Measurements from ENCODE around the gene THBS2. TPM values are rescaled to one million over a fixed set of nuclear protein-coding genes. Genes with fewer than 3 reads are reported as not detected.

Gene THBS2
- total and polyA plus RNA-seq, 2 of the 8 experiments (the other 6 are each of a cell fraction or from before 2014, with no cell fraction given), result 11.0 to 22.5 TPM

- Histone ChIP-seq H3K36me3 (ENCODE audit: control insufficient read depth in 2 of 4, insufficient read depth in 4 of 4, low read length in 3 of 4) (no peaks in the 10 kb centered on the region), H4K91ac (replicated peaks; ENCODE audit: insufficient read length, low read length) (no peak overlapping the region), H2BK12ac (ENCODE audit: low read depth, low read length) (no peak overlapping the region), H4K20me1 (replicated peaks in 1 of 2; ENCODE audit: control insufficient read depth in 1 of 2, insufficient read depth in 2 of 2, low read length in 2 of 2) (no peaks in the 10 kb centered on the region), H3K14ac (ENCODE audit: insufficient read length) (no peak overlapping the region), H4K8ac (ENCODE audit: extremely low read depth, insufficient read depth, low read length) (no peak overlapping the region), H3K4me3 (ENCODE audit: extremely low read depth in 1 of 4, insufficient read depth in 2 of 4, low read depth in 3 of 4, low read length in 4 of 4) (no peak overlapping the region), H3K23me2 (ENCODE audit: low read depth, low read length) (no peaks in the 10 kb centered on the region; the same call in 1 of the 2 replicates), H2BK120ac (replicated peaks; ENCODE audit: low read depth, low read length) (no peak overlapping the region), H2AFZ (ENCODE audit: low read length) (no peak overlapping the region), H3K4ac (replicated peaks; ENCODE audit: insufficient read length, low read depth, low read length) (no peak overlapping the region), H3K18ac (ENCODE audit: extremely low read depth, low read length) (no peak overlapping the region), H3K27me3 (replicated peaks in 1 of 4; ENCODE audit: control insufficient read depth in 3 of 4, extremely low read depth in 1 of 4, insufficient read depth in 3 of 4, low read length in 3 of 4) (no peaks in the 10 kb centered on the region), H3K4me1 (replicated peaks in 1 of 4; ENCODE audit: control insufficient read depth in 3 of 4, insufficient read depth in 4 of 4, low read length in 3 of 4) (no peaks in the 10 kb centered on the region), H3K27ac (ENCODE audit: low read depth, low read length) (no peak overlapping the region), H2BK20ac (ENCODE audit: low read length) (no peak overlapping the region), H3K56ac (replicated peaks; ENCODE audit: insufficient read length, low read depth, low read length) (no peak overlapping the region), H3K79me1 (ENCODE audit: low read depth, low read length) (no peaks in the 10 kb centered on the region), H3K79me2 (ENCODE audit: control insufficient read depth in 1 of 2, insufficient read depth in 2 of 2, low read length in 2 of 2) (no peaks in the 10 kb centered on the region), H2BK5ac (ENCODE audit: low read depth, low read length) (no peak overlapping the region), H3K9me3 (ENCODE audit: insufficient read depth in 2 of 2, low read depth in 1 of 2, low read length in 1 of 2) (peaks cover 0 to 5% of the 10 kb centered on the region in 2 experiments; a peak in 2 of 4 replicates), H3K23ac (ENCODE audit: insufficient read length) (no peak overlapping the region), H3K4me2 (ENCODE audit: insufficient read depth in 1 of 2, low read depth in 2 of 2, low read length in 2 of 2) (no peak overlapping the region), H3K9ac (replicated peaks in 1 of 4; ENCODE audit: extremely low read depth in 1 of 4, low read depth in 3 of 4, low read length in 3 of 4) (no peak overlapping the region), H2BK15ac (ENCODE audit: low read length) (no peak overlapping the region), H4K5ac (ENCODE audit: insufficient read length, low read depth, low read length) (no peak overlapping the region), H2AK5ac (ENCODE audit: low read depth, low read length) (no peak overlapping the region)
- FAIRE-seq (no peak), DNase-seq (ENCODE audit: low read depth in 1 of 2, low spot score in 2 of 2) (no peak)
- ChIA-PET POLR2A (ENCODE audit: partially characterized antibody) (no interaction called here), CTCF (ENCODE audit: partially characterized antibody) (no interaction called here)
- TF ChIP-seq, protein P1, sequence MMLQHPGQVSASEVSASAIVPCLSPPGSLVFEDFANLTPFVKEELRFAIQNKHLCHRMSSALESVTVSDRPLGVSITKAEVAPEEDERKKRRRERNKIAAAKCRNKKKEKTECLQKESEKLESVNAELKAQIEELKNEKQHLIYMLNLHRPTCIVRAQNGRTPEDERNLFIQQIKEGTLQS (IDR thresholded peaks at IDR 0.05; ENCODE audit: insufficient read depth, low read depth, low read length), result no peak
- TF ChIP-seq CHD2 (IDR thresholded peaks at IDR 0.05; ENCODE audit: low read length) (no peak), FOSL1 (IDR thresholded peaks at IDR 0.05; ENCODE audit: insufficient read depth, low read depth, low read length) (no peak), CHD1 (IDR thresholded peaks at IDR 0.05; ENCODE audit: low read depth, low read length) (no peak), KDM4A (IDR thresholded peaks at IDR 0.05; ENCODE audit: low read depth, low read length, severe bottlenecking) (no peak), RFX5 (IDR thresholded peaks at IDR 0.05; ENCODE audit: borderline replicate concordance, low read depth, low read length) (no peak)
These were observed 46.2 kb downstream of the THBS2 start for GRCh38 chr6:169207482-169207881.

Measured in H1 (cell line).